ENCODE measurements around the gene TBCD. TPM values are rescaled to one million over a fixed set of nuclear protein-coding genes. Genes with fewer than 3 reads are reported as not detected.

Gene TBCD
- total and polyA plus RNA-seq, 9 of the 15 experiments (the other 6 are each of a cell fraction or from before 2014, with no cell fraction given): 8.9 to 98.5 (median 28.0) TPM

DNA sequence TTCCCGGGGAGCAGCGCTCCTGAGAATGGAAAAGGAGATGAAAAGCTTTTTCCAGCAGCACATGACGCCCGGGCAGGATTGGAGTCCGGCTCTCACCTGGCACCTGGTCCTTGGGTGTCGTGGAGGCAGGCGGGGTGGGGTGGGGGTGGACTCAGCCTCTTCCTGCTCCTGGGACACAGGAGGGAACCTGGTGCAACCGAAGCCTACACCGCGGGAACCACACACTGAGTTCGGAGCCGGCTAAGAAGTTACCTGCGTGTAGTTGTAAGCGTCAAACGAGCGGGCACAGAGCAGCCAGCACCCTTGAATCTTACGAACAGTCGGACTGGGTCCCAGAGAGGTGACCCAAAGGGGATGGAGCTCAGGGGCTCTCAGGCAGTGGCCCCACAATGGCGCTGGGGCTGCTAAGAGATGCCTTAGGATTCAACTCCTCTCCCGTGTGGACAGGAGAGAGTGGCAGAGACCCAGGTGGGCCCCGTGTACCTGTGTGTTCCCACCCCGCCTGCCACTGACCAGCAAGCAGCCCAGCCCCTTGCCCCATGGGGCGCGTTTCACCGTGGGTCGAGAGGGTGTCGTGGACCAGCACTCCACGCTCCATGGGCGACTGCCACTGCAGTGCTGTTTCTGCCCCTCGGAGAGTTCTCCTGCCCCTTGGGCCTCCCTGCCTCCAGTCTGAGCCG is 221.7 kb downstream of the TBCD start:
- DNase-seq (ENCODE audit: extremely low read depth in 1 of 4, low spot score in 3 of 4) (no peak), ATAC-seq (no peak), FAIRE-seq (no peak)
- Histone ChIP-seq H4K20me1 (replicated peaks; ENCODE audit: control insufficient read depth, insufficient read depth, low read length) (no peaks in the 10 kb centered on the region), H3K27me3 (ENCODE audit: control insufficient read depth in 2 of 2, insufficient read depth in 2 of 2, low read length in 2 of 2) (no peaks in the 10 kb centered on the region), H3K4me1 (replicated peaks in 1 of 2; ENCODE audit: control insufficient read depth in 2 of 2, insufficient read depth in 2 of 2, low read length in 2 of 2) (peaks cover 0 to 11% of the 10 kb centered on the region in 2 experiments; a peak in 2 of 5 replicates), H3K79me2 (ENCODE audit: control insufficient read depth, insufficient read depth, low read length) (no peaks in the 10 kb centered on the region), H3K9me1 (ENCODE audit: control insufficient read depth, insufficient read depth, low read length) (no peaks in the 10 kb centered on the region), H3K4me2 (ENCODE audit: insufficient read depth, low read length) (no peak overlapping the region), H3K27ac (ENCODE audit: extremely low read depth, low read depth, low read length) (no peak overlapping the region), H3K4me3 (no peak overlapping the region), H3K9me3 (replicated peaks; ENCODE audit: control insufficient read depth, insufficient read depth, low read depth, low read length) (no peaks in the 10 kb centered on the region), H3K36me3 (ENCODE audit: control insufficient read depth, insufficient read depth, low read length) (no peaks in the 10 kb centered on the region), H3K9ac (ENCODE audit: insufficient read depth in 1 of 2, low read depth in 2 of 2, low read length in 2 of 2) (no peak overlapping the region; a peak in 1 of 4 replicates), H2AFZ (ENCODE audit: low read depth, low read length) (no peak overlapping the region)
- in situ Hi-C loops (cut with MboI): no loop called here
- whole genome bisulfite sequencing (ENCODE audit: insufficient coverage, low coverage, missing lambda C conversion rate): 66% methylated on average over 28 of the region's 31 CpGs
- TF ChIP-seq FOXM1 (IDR thresholded peaks at IDR 0.05; ENCODE audit: low read depth): no peak
- TF ChIP-seq FOXM1 (CRISPR knock-in tag; IDR thresholded peaks at IDR 0.05; ENCODE audit: low read depth): no peak
- TF ChIP-seq ZNF408 (CRISPR knock-in tag; IDR thresholded peaks at IDR 0.05; ENCODE audit: low read depth): no peak
- TF ChIP-seq PCBP2 (IDR thresholded peaks at IDR 0.05; ENCODE audit: low read depth, low read length, poor library complexity, severe bottlenecking): no peak
- no peak for TF ChIP-seq ZNF324 (CRISPR knock-in tag; IDR thresholded peaks at IDR 0.05)
- TF ChIP-seq, protein P1, sequence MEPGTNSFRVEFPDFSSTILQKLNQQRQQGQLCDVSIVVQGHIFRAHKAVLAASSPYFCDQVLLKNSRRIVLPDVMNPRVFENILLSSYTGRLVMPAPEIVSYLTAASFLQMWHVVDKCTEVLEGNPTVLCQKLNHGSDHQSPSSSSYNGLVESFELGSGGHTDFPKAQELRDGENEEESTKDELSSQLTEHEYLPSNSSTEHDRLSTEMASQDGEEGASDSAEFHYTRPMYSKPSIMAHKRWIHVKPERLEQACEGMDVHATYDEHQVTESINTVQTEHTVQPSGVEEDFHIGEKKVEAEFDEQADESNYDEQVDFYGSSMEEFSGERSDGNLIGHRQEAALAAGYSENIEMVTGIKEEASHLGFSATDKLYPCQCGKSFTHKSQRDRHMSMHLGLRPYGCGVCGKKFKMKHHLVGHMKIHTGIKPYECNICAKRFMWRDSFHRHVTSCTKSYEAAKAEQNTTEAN (CRISPR knock-in tag; IDR thresholded peaks at IDR 0.05): no peak
- TF ChIP-seq SIRT6 (IDR thresholded peaks at IDR 0.05; ENCODE audit: low read depth, low read length): no peak
- TF ChIP-seq, protein P2, sequence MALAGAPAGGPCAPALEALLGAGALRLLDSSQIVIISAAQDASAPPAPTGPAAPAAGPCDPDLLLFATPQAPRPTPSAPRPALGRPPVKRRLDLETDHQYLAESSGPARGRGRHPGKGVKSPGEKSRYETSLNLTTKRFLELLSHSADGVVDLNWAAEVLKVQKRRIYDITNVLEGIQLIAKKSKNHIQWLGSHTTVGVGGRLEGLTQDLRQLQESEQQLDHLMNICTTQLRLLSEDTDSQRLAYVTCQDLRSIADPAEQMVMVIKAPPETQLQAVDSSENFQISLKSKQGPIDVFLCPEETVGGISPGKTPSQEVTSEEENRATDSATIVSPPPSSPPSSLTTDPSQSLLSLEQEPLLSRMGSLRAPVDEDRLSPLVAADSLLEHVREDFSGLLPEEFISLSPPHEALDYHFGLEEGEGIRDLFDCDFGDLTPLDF (CRISPR knock-in tag; IDR thresholded peaks at IDR 0.05): no peak
- TF ChIP-seq BACH1 (tag; IDR thresholded peaks at IDR 0.05): no peak
- no peak for TF ChIP-seq KDM1A (IDR thresholded peaks at IDR 0.05)
- TF ChIP-seq ZSCAN32 (CRISPR knock-in tag; IDR thresholded peaks at IDR 0.05): no peak
- no peak for TF ChIP-seq NONO (IDR thresholded peaks at IDR 0.05; ENCODE audit: low read depth in 2 of 2, low read length in 1 of 2)
- TF ChIP-seq, protein P3, sequence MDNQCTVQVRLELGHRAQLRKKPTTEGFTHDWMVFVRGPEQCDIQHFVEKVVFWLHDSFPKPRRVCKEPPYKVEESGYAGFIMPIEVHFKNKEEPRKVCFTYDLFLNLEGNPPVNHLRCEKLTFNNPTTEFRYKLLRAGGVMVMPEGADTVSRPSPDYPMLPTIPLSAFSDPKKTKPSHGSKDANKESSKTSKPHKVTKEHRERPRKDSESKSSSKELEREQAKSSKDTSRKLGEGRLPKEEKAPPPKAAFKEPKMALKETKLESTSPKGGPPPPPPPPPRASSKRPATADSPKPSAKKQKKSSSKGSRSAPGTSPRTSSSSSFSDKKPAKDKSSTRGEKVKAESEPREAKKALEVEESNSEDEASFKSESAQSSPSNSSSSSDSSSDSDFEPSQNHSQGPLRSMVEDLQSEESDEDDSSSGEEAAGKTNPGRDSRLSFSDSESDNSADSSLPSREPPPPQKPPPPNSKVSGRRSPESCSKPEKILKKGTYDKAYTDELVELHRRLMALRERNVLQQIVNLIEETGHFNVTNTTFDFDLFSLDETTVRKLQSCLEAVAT (IDR thresholded peaks at IDR 0.05): no peak
- no peak for TF ChIP-seq TSC22D4 (tag; IDR thresholded peaks at IDR 0.05)
- TF ChIP-seq ZNF140 (CRISPR knock-in tag; IDR thresholded peaks at IDR 0.05): no peak
- TF ChIP-seq, protein P4, sequence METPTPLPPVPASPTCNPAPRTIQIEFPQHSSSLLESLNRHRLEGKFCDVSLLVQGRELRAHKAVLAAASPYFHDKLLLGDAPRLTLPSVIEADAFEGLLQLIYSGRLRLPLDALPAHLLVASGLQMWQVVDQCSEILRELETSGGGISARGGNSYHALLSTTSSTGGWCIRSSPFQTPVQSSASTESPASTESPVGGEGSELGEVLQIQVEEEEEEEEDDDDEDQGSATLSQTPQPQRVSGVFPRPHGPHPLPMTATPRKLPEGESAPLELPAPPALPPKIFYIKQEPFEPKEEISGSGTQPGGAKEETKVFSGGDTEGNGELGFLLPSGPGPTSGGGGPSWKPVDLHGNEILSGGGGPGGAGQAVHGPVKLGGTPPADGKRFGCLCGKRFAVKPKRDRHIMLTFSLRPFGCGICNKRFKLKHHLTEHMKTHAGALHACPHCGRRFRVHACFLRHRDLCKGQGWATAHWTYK (CRISPR knock-in tag; IDR thresholded peaks at IDR 0.05): no peak
- TF ChIP-seq DNMT1 (IDR thresholded peaks at IDR 0.05): no peak
- CTCF ChIA-PET (ENCODE audit: low intra/inter-chr PET ratio): no interaction called here
- BruUV-seq (replicated peaks): no TSS peak
- intact Hi-C loops (cut with micrococcal nuclease): no loop called here
- POLR2A ChIA-PET: interaction anchor here (1.0 kb wide), 1 partner anchor 40 kb away, joined by 4 read pairs; no protein-coding TSS in a partner anchor
